HepG2 (cell line): ENCODE measurements around the gene STX8. TPM values are rescaled to one million over a fixed set of nuclear protein-coding genes. Genes with fewer than 3 reads are reported as not detected.

ENCODE experiments used
- ATAC-seq: fragments of 200-7000 bp; cut with Tn5 transposase; 3 replicates; pipeline ENCODE4 v1.9.1; 2020; ENCODE audit warnings: mild to moderate bottlenecking, moderate library complexity
- BruUV-seq: library from RNA; stranded (reverse); fragments of 400-500 nt; replicated peaks from 2 replicates; lab custom pipeline; 2021; lab: Mats Ljungman, UMichigan
- CTCF ChIA-PET: fragments of 300-600 bp; formaldehyde crosslinking; extraction: SDS; loops from one replicate; lab custom pipeline; 2021; ENCODE audit warnings: low total read pairs, inconsistent platforms, low intra/inter-chr PET ratio; lab: Yijun Ruan, JAX
- POLR2A ChIA-PET: fragments of 350-600 bp; sonication (Branson Sonifier 250); formaldehyde crosslinking; loops from one replicate; lab custom pipeline; 2020; ENCODE audit warnings: antibody characterized with exemption, inconsistent platforms; lab: Yijun Ruan, JAX
- DNase-seq: peaks from one replicate; pipeline ENCODE4 v3.0.0-alpha.2; 2015; ENCODE audit warnings: low spot score
- FAIRE-seq: peaks from 3 replicates; lab custom pipeline; 2011; peaks lifted over from hg19 to GRCh38; lab: Jason Lieb, UNC
- H2AFZ ChIP-seq: one replicate; pipeline ENCODE4 v1.6.1; 2011; ENCODE audit warnings: low read length, inconsistent platforms
- H3K27ac ChIP-seq: fragments of 300-600 bp; 3 replicates; pipeline ENCODE4 v1.8.0; 2011; ENCODE audit warnings: mixed run types, mild to moderate bottlenecking, mixed read lengths, low read length, inconsistent platforms; ENCODE audit not compliant: insufficient read depth; ENCODE audit errors: extremely low read length
- H3K27me3 ChIP-seq, 2 experiments: fragments of 200-600 bp in 1 of 2; 2 replicates in 1 of 2; 3 replicates in 1 of 2; pipeline versions ENCODE4 v1.6.0 to v1.8.0; 2011; ENCODE audit warnings: low read length in 2 of 2, mild to moderate bottlenecking in 2 of 2, moderate library complexity in 2 of 2, inconsistent platforms in 1 of 2; ENCODE audit not compliant: insufficient read depth in 2 of 2, control insufficient read depth in 1 of 2
- H3K36me3 ChIP-seq, 2 experiments: fragments of 200-600 bp in 1 of 2; replicated peaks in 1 of 2; 2 replicates in 1 of 2; 3 replicates in 1 of 2; pipeline versions ENCODE4 v1.5.1 to v1.8.0; 2011; ENCODE audit warnings: low read length in 2 of 2, inconsistent platforms in 1 of 2; ENCODE audit not compliant: insufficient read depth in 2 of 2, control insufficient read depth in 1 of 2
- H3K4me1 ChIP-seq: 2 replicates; pipeline ENCODE4 v1.5.1; 2012; ENCODE audit warnings: low read length, inconsistent platforms; ENCODE audit not compliant: insufficient read depth
- H3K4me2 ChIP-seq: 2 replicates; pipeline ENCODE4 v1.6.0; 2011; ENCODE audit warnings: low read depth, low read length, inconsistent platforms
- H3K4me3 ChIP-seq, 3 experiments: fragments of 200-600 bp in 1 of 3; sonication (generic), shearing (Covaris generic) in 1 of 3; replicated peaks in 1 of 3; 2 replicates each; pipeline ENCODE4 v1.5.1; 2011 to 2016; ENCODE audit warnings: low read length in 3 of 3, inconsistent platforms in 2 of 3, low read depth in 2 of 3, mild to moderate bottlenecking in 2 of 3, control low read depth in 1 of 3, mixed read lengths in 1 of 3; ENCODE audit not compliant: insufficient read depth in 1 of 3
- H3K79me2 ChIP-seq: one replicate; pipeline ENCODE4 v1.6.1; 2011; ENCODE audit warnings: low read length, inconsistent platforms; ENCODE audit not compliant: insufficient read depth
- H3K9ac ChIP-seq: 2 replicates; pipeline ENCODE4 v1.6.0; 2011; ENCODE audit warnings: mild to moderate bottlenecking, low read depth, low read length, inconsistent platforms; ENCODE audit not compliant: insufficient read depth
- H3K9me3 ChIP-seq: 2 replicates; pipeline ENCODE4 v1.5.1; 2012; ENCODE audit warnings: mild to moderate bottlenecking, low read length
- H4K20me1 ChIP-seq: 2 replicates; pipeline ENCODE4 v1.6.0; 2011; ENCODE audit warnings: inconsistent platforms, mild to moderate bottlenecking, low read length, moderate library complexity; ENCODE audit not compliant: insufficient read depth
- AHR ChIP-seq: IDR thresholded peaks from 2 replicates; pipeline ENCODE4 v1.6.1; 2018; ENCODE audit warnings: missing genetic modification reagents, missing compliant biosample characterization
- ARHGAP35 ChIP-seq: sonication (generic); formaldehyde crosslinking; IDR thresholded peaks from 2 replicates; pipeline ENCODE4 v1.9.0; 2022; ENCODE audit warnings: mild to moderate bottlenecking, inconsistent platforms, moderate library complexity, missing genetic modification reagents, borderline replicate concordance
- BHLHE40 ChIP-seq: IDR thresholded peaks from 2 replicates; pipeline ENCODE4 v1.6.1; 2011; ENCODE audit warnings: low read length, improper control_type of control experiment
- PCBP1 ChIP-seq: fragments of 200-400 bp; formaldehyde crosslinking; IDR thresholded peaks from 2 replicates; pipeline ENCODE4 v1.6.1; 2017; ENCODE audit warnings: mild to moderate bottlenecking, low read depth, low read length, borderline replicate concordance
- PHF5A ChIP-seq: IDR thresholded peaks from one replicate; pipeline ENCODE4 v1.6.1; 2018; ENCODE audit warnings: low read depth, missing genetic modification reagents; ENCODE audit not compliant: unreplicated experiment
- SOX13 ChIP-seq, 3 experiments: fragments of 450-650 bp in 1 of 3; sonication (generic) in 1 of 3; formaldehyde crosslinking in 1 of 3; IDR thresholded peaks in 2 of 3; conservative IDR thresholded peaks in 1 of 3; 2 replicates each; pipeline versions ENCODE4 v1.5.0 to v1.6.1; 2016 to 2020; ENCODE audit warnings: antibody characterized with exemption in 1 of 3, mild to moderate bottlenecking in 1 of 3, missing compliant biosample characterization in 1 of 3, missing genetic modification reagents in 1 of 3, moderate library complexity in 1 of 3
- THAP7 ChIP-seq: sonication (generic); formaldehyde crosslinking; IDR thresholded peaks from 2 replicates; pipeline ENCODE4 v1.8.1; 2023; ENCODE audit warnings: mild to moderate bottlenecking, missing genetic modification reagents
- USF2 ChIP-seq, 2 experiments: sonication (generic) in 1 of 2; formaldehyde crosslinking in 1 of 2; IDR thresholded peaks; 2 replicates each; pipeline versions ENCODE4 v1.5.1 to v1.6.1; 2011 to 2020; ENCODE audit warnings: borderline replicate concordance in 1 of 2, low read depth in 1 of 2, low read length in 1 of 2, mild to moderate bottlenecking in 1 of 2, missing genetic modification reagents in 1 of 2, moderate library complexity in 1 of 2
- ZBTB43 ChIP-seq: sonication (generic); formaldehyde crosslinking; conservative IDR thresholded peaks from 2 replicates; pipeline ENCODE4 v1.4.0; 2020; ENCODE audit warnings: missing genetic modification reagents
- ZKSCAN5 ChIP-seq: sonication (generic); formaldehyde crosslinking; IDR thresholded peaks from 2 replicates; pipeline ENCODE4 v1.5.1; 2020; ENCODE audit warnings: mild to moderate bottlenecking, missing genetic modification reagents
- ZNF839 ChIP-seq: sonication (generic); formaldehyde crosslinking; IDR thresholded peaks from 2 replicates; pipeline ENCODE4 v1.4.0; 2020; ENCODE audit warnings: missing genetic modification reagents, mild to moderate bottlenecking, borderline replicate concordance
- ZXDC ChIP-seq: sonication (generic); formaldehyde crosslinking; IDR thresholded peaks from 2 replicates; pipeline ENCODE4 v1.5.0; 2020; ENCODE audit warnings: mild to moderate bottlenecking, missing genetic modification reagents
- WGBS: methylation state at CpG from one replicate; pipeline ENCODE4 v1.1.6; 2017; ENCODE audit warnings: low lambda C conversion rate; 5-methylcytosine and 5-hydroxymethylcytosine counted together
- in situ Hi-C: cut with HindIII; loops from 2 replicates; pipeline ENCODE4 v1.10.0; 2017; ENCODE audit warnings: low pct_unique_long_range_greater_than_20kb; ENCODE audit not compliant: extremely low pct_ligation_motif_present
- intact Hi-C: fragments of 100-400 bp; cut with micrococcal nuclease; formaldehyde crosslinking; loops from one replicate; pipeline ENCODE4 v1.10.0; 2022; ENCODE audit not compliant: unreplicated experiment
- polyA plus RNA-seq, 8 experiments: library from polyadenylated mRNA; depleted of rRNA in 3 of 8; stranded (reverse) in 7 of 8; unstranded in 1 of 8; fragments of >200 nt; fragmentation: Illumina TruSeq in 4 of 8; extraction: Trizol in 4 of 8; gene quantifications; 2 replicates each; pipeline versions ENCODE4 v1.2.1 to v1.2.3, GENCODE V29; 2011 to 2016; ENCODE audit warnings: low read depth in 4 of 8, missing spikeins in 1 of 8, mixed read lengths in 1 of 8; ENCODE audit not compliant: insufficient read depth in 1 of 8
- total RNA-seq, 5 experiments: library from RNA; depleted of rRNA; stranded (reverse); fragments of >200 nt; fragmentation: Illumina TruSeq; extraction: Trizol; gene quantifications; 2 replicates each; pipeline ENCODE4 v1.2.3, GENCODE V29; 2016; ENCODE audit warnings: low read depth in 1 of 5

Gene STX8
- total and polyA plus RNA-seq, 2 of the 13 experiments (the other 11 are each of a cell fraction or from before 2014, with no cell fraction given): 36.4 to 53.6 TPM

- TF ChIP-seq ZNF839 (CRISPR knock-in tag) (no peak), ZBTB43 (CRISPR knock-in tag) (no peak), USF2 (IDR thresholded peaks at IDR 0.05; ENCODE audit: low read depth, low read length) (no peak), USF2 (CRISPR knock-in tag; IDR thresholded peaks at IDR 0.05; ENCODE audit: borderline replicate concordance) (no peak), AHR (CRISPR knock-in tag) (no peak)
- TF ChIP-seq, all 625 proteins: peak for 0
Observed at GRCh38 chr17:9472541-9472940, 103.1 kb downstream of the STX8 start (continued).

- no peaks in the 10 kb centered on the region for H3K79me2 ChIP-seq
- no peak for ATAC-seq
Observed at GRCh38 chr17:9472094-9472493, 103.5 kb downstream of the STX8 start.

More at GRCh38 chr17:9472094-9472493, 103.5 kb downstream of the STX8 start:
- DNase-seq (no peak), FAIRE-seq (no peak)
- Histone ChIP-seq H3K9ac (no peak overlapping the region), H4K20me1 (no peaks in the 10 kb centered on the region), H2AFZ (no peak overlapping the region), H3K36me3 (no peaks in the 10 kb centered on the region), H3K27ac (no peak overlapping the region), H3K27me3 (no peaks in the 10 kb centered on the region), H3K4me1 (peaks cover 21% of the 10 kb centered on the region), H3K4me3 (no peak overlapping the region), H3K4me2 (no peak overlapping the region), H3K9me3 (no peaks in the 10 kb centered on the region)
- in situ Hi-C loops: loop anchor here (10.0 kb wide), 1 partner anchor 57 kb away; no protein-coding TSS in a partner anchor
- WGBS: 91% methylated on average over 5 of the region's 5 CpGs
- CTCF ChIA-PET: no interaction called here
- no TSS peak for BruUV-seq
- intact Hi-C loops: no loop called here
- no peak for TF ChIP-seq SOX13 (IDR thresholded peaks at IDR 0.05)
- TF ChIP-seq SOX13 (CRISPR knock-in tag; conservative IDR thresholded peaks at IDR 0.05 in 1 of 2, IDR thresholded peaks at IDR 0.05 in 1 of 2): no peak
- TF ChIP-seq ZXDC (CRISPR knock-in tag): no peak
- TF ChIP-seq PCBP1: no peak
- TF ChIP-seq BHLHE40: no peak
- TF ChIP-seq PHF5A (CRISPR knock-in tag): no peak
- no peak for TF ChIP-seq ARHGAP35 (CRISPR knock-in tag)
- TF ChIP-seq ZKSCAN5: no peak
- TF ChIP-seq THAP7 (CRISPR knock-in tag): no peak
- POLR2A ChIA-PET: no interaction called here
